ENCODE data around the gene DGKG.
A peak's percentile ranks its signal among the peaks of the same experiment; 100 is the strongest.

DGKG gene

GRCh38 chr3:186281176-186281575 is 80.9 kb downstream of the DGKG start:
- H3K27ac ChIP-seq: no peak overlapping the region
- ChIA-PET POLR2A (ENCODE audit: low non-redundant PET) (no interaction called here), CTCF (no interaction called here)
- no peak for DNase-seq (ENCODE audit: low spot score)
- TF ChIP-seq CTCF (conservative IDR thresholded peaks at IDR 0.05; ENCODE audit: low read depth): no peak

GRCh38 chr3:186280737-186281136 is 81.3 kb downstream of the DGKG start:
- POLR2A ChIA-PET (ENCODE audit: low non-redundant PET): interaction anchor here (0.7 kb wide), 1 partner anchor 22 kb away, joined by 3 read pairs; no protein-coding TSS in a partner anchor

GRCh38 chr3:186277268-186277909 is 84.6 kb downstream of the DGKG start:
- H3K27ac ChIP-seq: no peak overlapping the region
- TF ChIP-seq CTCF (conservative IDR thresholded peaks at IDR 0.05; ENCODE audit: low read depth): peak; percentile 62
- CTCF ChIA-PET: interaction anchor here (0.8 to 2.0 kb wide), 4 partner anchors 262 to 382 kb away, joined by 3 to 5 read pairs (median 4); no protein-coding TSS in a partner anchor
- POLR2A ChIA-PET (ENCODE audit: low non-redundant PET): no interaction called here
- DNase-seq (ENCODE audit: low spot score): peak; percentile 22

More at GRCh38 chr3:186280737-186281136, 81.3 kb downstream of the DGKG start:
- TF ChIP-seq CTCF (conservative IDR thresholded peaks at IDR 0.05; ENCODE audit: low read depth): no peak
- no peak overlapping the region for H3K27ac ChIP-seq
- no peak for DNase-seq (ENCODE audit: low spot score)
- CTCF ChIA-PET: interaction anchor here (0.5 kb wide), 1 partner anchor 17 kb away, joined by 4 read pairs; no protein-coding TSS in a partner anchor

GRCh38 chr3:186275436-186275835 is 86.6 kb downstream of the DGKG start:
- ChIA-PET POLR2A (ENCODE audit: low non-redundant PET) (no interaction called here), CTCF (no interaction called here)
- no peak for DNase-seq (ENCODE audit: low spot score)
- H3K27ac ChIP-seq: no peak overlapping the region
- no peak for TF ChIP-seq CTCF (conservative IDR thresholded peaks at IDR 0.05; ENCODE audit: low read depth)

- POLR2A ChIA-PET (ENCODE audit: low non-redundant PET): no interaction called here
- no peak overlapping the region for H3K27ac ChIP-seq
- TF ChIP-seq CTCF (conservative IDR thresholded peaks at IDR 0.05; ENCODE audit: low read depth): no peak
- CTCF ChIA-PET: no interaction called here
- no peak for DNase-seq (ENCODE audit: low spot score)
Observed at GRCh38 chr3:186273586-186273985, 88.4 kb downstream of the DGKG start.

GRCh38 chr3:186270701-186271100 is 91.3 kb downstream of the DGKG start:
- CTCF ChIA-PET: interaction anchor here (2.3 kb wide), 1 partner anchor 11 kb away, joined by 9 read pairs; no protein-coding TSS in a partner anchor

More at GRCh38 chr3:186270701-186271100, 91.3 kb downstream of the DGKG start:
- no peak for TF ChIP-seq CTCF (conservative IDR thresholded peaks at IDR 0.05; ENCODE audit: low read depth)
- no peak overlapping the region for H3K27ac ChIP-seq
- POLR2A ChIA-PET (ENCODE audit: low non-redundant PET): no interaction called here
- no peak for DNase-seq (ENCODE audit: low spot score)

All from RWPE1 (cell line).